ENCODE measurements around the gene ADAT2.

Gene ADAT2

GRCh38 chr6:143443096-143443495, 7.4 kb downstream of the ADAT2 start:
- ATAC-seq: no peak
- TF ChIP-seq TCF4 (CRISPR knock-in tag; IDR thresholded peaks at IDR 0.05; ENCODE audit: borderline replicate concordance) (no peak), PPARA (CRISPR knock-in tag; IDR thresholded peaks at IDR 0.05; ENCODE audit: borderline replicate concordance) (no peak), BACH2 (CRISPR knock-in tag; IDR thresholded peaks at IDR 0.05; ENCODE audit: borderline replicate concordance) (no peak), SNAI2 (CRISPR knock-in tag; IDR thresholded peaks at IDR 0.05) (no peak), ZNF565 (CRISPR knock-in tag; conservative IDR thresholded peaks at IDR 0.05; ENCODE audit: low read depth) (no peak), ISL1 (CRISPR knock-in tag; IDR thresholded peaks at IDR 0.05) (no peak), GLIS3 (CRISPR knock-in tag; IDR thresholded peaks at IDR 0.05) (no peak), ESRRG (CRISPR knock-in tag; IDR thresholded peaks at IDR 0.05) (no peak)
- TF ChIP-seq, protein P1, sequence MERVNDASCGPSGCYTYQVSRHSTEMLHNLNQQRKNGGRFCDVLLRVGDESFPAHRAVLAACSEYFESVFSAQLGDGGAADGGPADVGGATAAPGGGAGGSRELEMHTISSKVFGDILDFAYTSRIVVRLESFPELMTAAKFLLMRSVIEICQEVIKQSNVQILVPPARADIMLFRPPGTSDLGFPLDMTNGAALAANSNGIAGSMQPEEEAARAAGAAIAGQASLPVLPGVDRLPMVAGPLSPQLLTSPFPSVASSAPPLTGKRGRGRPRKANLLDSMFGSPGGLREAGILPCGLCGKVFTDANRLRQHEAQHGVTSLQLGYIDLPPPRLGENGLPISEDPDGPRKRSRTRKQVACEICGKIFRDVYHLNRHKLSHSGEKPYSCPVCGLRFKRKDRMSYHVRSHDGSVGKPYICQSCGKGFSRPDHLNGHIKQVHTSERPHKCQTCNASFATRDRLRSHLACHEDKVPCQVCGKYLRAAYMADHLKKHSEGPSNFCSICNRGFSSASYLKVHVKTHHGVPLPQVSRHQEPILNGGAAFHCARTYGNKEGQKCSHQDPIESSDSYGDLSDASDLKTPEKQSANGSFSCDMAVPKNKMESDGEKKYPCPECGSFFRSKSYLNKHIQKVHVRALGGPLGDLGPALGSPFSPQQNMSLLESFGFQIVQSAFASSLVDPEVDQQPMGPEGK (CRISPR knock-in tag; IDR thresholded peaks at IDR 0.05; ENCODE audit: borderline replicate concordance): no peak
- TF ChIP-seq, protein P2, sequence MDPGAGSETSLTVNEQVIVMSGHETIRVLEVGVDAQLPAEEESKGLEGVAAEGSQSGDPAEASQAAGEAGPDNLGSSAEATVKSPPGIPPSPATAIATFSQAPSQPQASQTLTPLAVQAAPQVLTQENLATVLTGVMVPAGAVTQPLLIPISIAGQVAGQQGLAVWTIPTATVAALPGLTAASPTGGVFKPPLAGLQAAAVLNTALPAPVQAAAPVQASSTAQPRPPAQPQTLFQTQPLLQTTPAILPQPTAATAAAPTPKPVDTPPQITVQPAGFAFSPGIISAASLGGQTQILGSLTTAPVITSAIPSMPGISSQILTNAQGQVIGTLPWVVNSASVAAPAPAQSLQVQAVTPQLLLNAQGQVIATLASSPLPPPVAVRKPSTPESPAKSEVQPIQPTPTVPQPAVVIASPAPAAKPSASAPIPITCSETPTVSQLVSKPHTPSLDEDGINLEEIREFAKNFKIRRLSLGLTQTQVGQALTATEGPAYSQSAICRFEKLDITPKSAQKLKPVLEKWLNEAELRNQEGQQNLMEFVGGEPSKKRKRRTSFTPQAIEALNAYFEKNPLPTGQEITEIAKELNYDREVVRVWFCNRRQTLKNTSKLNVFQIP (CRISPR knock-in tag; IDR thresholded peaks at IDR 0.05; ENCODE audit: borderline replicate concordance, low read depth): no peak

DNA sequence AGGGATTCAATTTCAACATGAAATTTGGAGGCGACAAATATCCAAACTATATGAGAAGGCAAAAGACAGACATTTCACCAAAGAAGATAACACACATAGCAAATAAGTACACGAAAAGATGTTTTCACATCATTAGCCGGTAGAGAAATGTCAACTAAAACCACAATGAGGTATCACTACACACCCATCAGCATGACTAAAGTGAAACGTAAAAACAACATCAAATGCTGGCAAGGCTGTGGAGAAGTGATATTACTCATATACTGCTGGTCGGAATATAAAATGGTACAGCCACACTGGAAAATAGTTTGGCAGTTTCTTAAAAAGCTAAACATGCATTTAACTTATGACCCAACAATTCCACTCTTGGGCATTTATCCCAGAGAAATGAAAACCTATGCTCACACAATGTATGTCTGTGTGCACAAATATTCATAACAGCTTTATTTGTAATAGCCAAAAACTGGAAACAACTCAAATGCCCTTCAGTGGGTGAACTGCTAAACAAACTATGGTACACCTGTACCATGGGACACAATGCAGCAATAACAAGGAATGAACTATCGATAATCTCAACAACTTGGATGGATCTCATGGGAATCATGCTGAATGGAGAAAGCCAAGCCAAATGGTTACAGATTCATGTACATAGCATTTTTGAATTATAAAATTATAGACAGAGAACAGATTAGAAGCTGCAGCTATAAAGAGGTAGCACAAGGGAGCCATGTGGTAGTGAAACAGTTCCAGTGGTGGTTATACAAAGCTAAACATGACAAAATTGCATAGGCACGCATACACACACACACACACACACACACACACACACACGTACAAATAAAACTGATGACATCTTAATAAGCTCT, 8.6 kb downstream of the ADAT2 start:
- TF ChIP-seq CSRNP3 (CRISPR knock-in tag; IDR thresholded peaks at IDR 0.05) (no peak), ZNF565 (CRISPR knock-in tag; conservative IDR thresholded peaks at IDR 0.05; ENCODE audit: low read depth) (no peak), CSDC2 (CRISPR knock-in tag; IDR thresholded peaks at IDR 0.05) (no peak), BACH2 (CRISPR knock-in tag; IDR thresholded peaks at IDR 0.05; ENCODE audit: borderline replicate concordance) (no peak), ESRRG (CRISPR knock-in tag; IDR thresholded peaks at IDR 0.05) (no peak), ZFP30 (CRISPR knock-in tag; IDR thresholded peaks at IDR 0.05) (no peak), OSR1 (CRISPR knock-in tag; IDR thresholded peaks at IDR 0.05) (no peak)
- TF ChIP-seq, protein P3, sequence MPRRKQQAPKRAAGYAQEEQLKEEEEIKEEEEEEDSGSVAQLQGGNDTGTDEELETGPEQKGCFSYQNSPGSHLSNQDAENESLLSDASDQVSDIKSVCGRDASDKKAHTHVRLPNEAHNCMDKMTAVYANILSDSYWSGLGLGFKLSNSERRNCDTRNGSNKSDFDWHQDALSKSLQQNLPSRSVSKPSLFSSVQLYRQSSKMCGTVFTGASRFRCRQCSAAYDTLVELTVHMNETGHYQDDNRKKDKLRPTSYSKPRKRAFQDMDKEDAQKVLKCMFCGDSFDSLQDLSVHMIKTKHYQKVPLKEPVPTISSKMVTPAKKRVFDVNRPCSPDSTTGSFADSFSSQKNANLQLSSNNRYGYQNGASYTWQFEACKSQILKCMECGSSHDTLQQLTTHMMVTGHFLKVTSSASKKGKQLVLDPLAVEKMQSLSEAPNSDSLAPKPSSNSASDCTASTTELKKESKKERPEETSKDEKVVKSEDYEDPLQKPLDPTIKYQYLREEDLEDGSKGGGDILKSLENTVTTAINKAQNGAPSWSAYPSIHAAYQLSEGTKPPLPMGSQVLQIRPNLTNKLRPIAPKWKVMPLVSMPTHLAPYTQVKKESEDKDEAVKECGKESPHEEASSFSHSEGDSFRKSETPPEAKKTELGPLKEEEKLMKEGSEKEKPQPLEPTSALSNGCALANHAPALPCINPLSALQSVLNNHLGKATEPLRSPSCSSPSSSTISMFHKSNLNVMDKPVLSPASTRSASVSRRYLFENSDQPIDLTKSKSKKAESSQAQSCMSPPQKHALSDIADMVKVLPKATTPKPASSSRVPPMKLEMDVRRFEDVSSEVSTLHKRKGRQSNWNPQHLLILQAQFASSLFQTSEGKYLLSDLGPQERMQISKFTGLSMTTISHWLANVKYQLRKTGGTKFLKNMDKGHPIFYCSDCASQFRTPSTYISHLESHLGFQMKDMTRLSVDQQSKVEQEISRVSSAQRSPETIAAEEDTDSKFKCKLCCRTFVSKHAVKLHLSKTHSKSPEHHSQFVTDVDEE (CRISPR knock-in tag; IDR thresholded peaks at IDR 0.05): no peak
- no peak for ATAC-seq

DNA sequence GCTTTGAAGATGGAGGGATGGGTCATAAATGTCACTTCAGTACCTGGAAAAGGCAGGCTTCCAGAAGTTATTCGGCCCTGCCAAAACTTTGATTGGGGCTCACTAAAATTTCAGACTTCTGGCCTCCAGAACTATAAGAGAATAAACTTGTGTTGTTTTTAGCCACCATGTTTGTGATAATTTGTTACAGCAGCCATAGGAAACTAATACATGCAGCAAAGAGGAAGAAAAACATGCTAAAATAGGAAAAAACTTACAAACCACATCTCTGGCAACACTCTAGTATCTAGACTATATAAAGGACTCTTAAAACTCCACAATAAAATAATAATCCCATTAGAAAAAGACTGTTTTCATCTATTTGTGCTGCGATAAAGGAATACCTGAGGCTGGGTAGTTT, 9.5 kb downstream of the ADAT2 start:
- no peak for ATAC-seq
- no peak for TF ChIP-seq TCF4 (CRISPR knock-in tag; IDR thresholded peaks at IDR 0.05; ENCODE audit: borderline replicate concordance)
- TF ChIP-seq, protein P2 (CRISPR knock-in tag; IDR thresholded peaks at IDR 0.05; ENCODE audit: borderline replicate concordance, low read depth): no peak
- no peak for TF ChIP-seq SNAI2 (CRISPR knock-in tag; IDR thresholded peaks at IDR 0.05)
- no peak for TF ChIP-seq ZNF565 (CRISPR knock-in tag; conservative IDR thresholded peaks at IDR 0.05; ENCODE audit: low read depth)
- no peak for TF ChIP-seq RARB (CRISPR knock-in tag; IDR thresholded peaks at IDR 0.05)
- TF ChIP-seq, protein P4, sequence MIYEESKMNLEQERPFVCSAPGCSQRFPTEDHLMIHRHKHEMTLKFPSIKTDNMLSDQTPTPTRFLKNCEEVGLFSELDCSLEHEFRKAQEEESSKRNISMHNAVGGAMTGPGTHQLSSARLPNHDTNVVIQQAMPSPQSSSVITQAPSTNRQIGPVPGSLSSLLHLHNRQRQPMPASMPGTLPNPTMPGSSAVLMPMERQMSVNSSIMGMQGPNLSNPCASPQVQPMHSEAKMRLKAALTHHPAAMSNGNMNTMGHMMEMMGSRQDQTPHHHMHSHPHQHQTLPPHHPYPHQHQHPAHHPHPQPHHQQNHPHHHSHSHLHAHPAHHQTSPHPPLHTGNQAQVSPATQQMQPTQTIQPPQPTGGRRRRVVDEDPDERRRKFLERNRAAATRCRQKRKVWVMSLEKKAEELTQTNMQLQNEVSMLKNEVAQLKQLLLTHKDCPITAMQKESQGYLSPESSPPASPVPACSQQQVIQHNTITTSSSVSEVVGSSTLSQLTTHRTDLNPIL (CRISPR knock-in tag; IDR thresholded peaks at IDR 0.05; ENCODE audit: low read depth): no peak
